Peyer's patch (tissue), 4 donors: ENCODE results near the gene MT1X.

Experiments used
- CTCF ChIP-seq, 6 experiments: fragments of 450-650 bp in 4 of 6; fragments of 200-600 bp in 2 of 6; sonication (generic) in 1 of 6; IDR thresholded peaks; one replicate each; pipeline ENCODE4 v1.5.1; 2017 to 2019; ENCODE audit warnings: antibody characterized with exemption in 6 of 6, mild to moderate bottlenecking in 3 of 6, moderate library complexity in 1 of 6
- POLR2A ChIP-seq, 2 donors: fragments of 450-650 bp; IDR thresholded peaks; one replicate each; pipeline ENCODE4 v1.5.1; 2017; ENCODE audit warnings: antibody characterized with exemption in 2 of 2, mild to moderate bottlenecking in 2 of 2, moderate library complexity in 2 of 2

- TF ChIP-seq CTCF (IDR thresholded peaks at IDR 0.05), result no peak
- TF ChIP-seq POLR2A (IDR thresholded peaks at IDR 0.05), result no peak
Measured at GRCh38 chr16:56662357-56663354, 19.6 kb upstream of the MT1X start.
